Fibroblast of lung (primary cell): Measurements from ENCODE around the gene AGAP1.

Source experiments
- CTCF ChIP-seq, 2 donors: IDR thresholded peaks in 1 of 2; conservative IDR thresholded peaks in 1 of 2; 1 replicate in 1 of 2; 2 replicates in 1 of 2; pipeline ENCODE4 v1.5.1; 2011 to 2012; ENCODE audit warnings: low read length in 2 of 2, control low read depth in 1 of 2, inconsistent platforms in 1 of 2, low read depth in 1 of 2, mild to moderate bottlenecking in 1 of 2
- EZH2 ChIP-seq: IDR thresholded peaks from 2 replicates; pipeline ENCODE4 v1.5.1; 2012; ENCODE audit warnings: low read length, control low read depth, mild to moderate bottlenecking; ENCODE audit errors: missing control alignments

GRCh38 chr2:235623111-235623510, 129.3 kb downstream of the AGAP1 start:
- no peak for TF ChIP-seq CTCF (conservative IDR thresholded peaks at IDR 0.05 in 1 of 2, IDR thresholded peaks at IDR 0.05 in 1 of 2; ENCODE audit: low read depth in 1 of 2, low read length in 2 of 2)
- TF ChIP-seq EZH2: no peak
